Measurements from ENCODE around the gene TTBK2. TPM values are rescaled to one million over a fixed set of nuclear protein-coding genes. Genes with fewer than 3 reads are reported as not detected.

The TTBK2 gene
- polyA plus RNA-seq, 3 donors: 3.7 to 9.0 (median 5.7) TPM

DNA sequence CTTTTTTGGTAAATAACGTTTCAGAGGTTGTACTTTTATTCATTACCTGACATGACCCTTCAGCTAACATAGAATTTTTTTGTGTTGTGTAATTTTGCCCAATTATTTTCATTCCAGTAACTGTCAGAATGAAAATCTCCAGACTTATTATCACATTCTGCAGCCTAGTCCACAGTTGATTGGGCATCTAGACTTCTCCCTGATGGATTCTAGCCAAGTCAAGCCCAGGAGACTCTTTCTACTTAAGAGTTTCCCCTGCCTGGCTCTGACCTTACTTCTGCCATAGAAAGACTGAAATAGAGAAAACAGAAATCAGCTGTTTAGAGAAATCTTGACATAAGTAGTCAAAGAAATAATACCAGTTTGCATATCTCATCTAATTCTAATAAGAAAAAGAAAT, 100.8 kb downstream of the TTBK2 start:
- H3K27ac ChIP-seq (ENCODE audit: low read depth in 1 of 2, low read length in 2 of 2): no peak overlapping the region
- no peaks in the 10 kb centered on the region for H3K79me2 ChIP-seq (ENCODE audit: insufficient read depth, low read length)
- no peaks in the 10 kb centered on the region for H3K4me1 ChIP-seq (ENCODE audit: control insufficient read depth in 1 of 2, insufficient read depth in 2 of 2, low read length in 2 of 2)
- H3K4me3 Mint-ChIP-seq: no peak overlapping the region
- peaks cover 14 to 34% of the 10 kb centered on the region in 2 donors for H3K36me3 ChIP-seq (replicated peaks in 1 of 2; ENCODE audit: control insufficient read depth in 1 of 2, insufficient read depth in 2 of 2, low read length in 2 of 2)
- no peak for DNase-seq
- intact Hi-C loops (cut with micrococcal nuclease): no loop called here
- TF ChIP-seq, protein P1, sequence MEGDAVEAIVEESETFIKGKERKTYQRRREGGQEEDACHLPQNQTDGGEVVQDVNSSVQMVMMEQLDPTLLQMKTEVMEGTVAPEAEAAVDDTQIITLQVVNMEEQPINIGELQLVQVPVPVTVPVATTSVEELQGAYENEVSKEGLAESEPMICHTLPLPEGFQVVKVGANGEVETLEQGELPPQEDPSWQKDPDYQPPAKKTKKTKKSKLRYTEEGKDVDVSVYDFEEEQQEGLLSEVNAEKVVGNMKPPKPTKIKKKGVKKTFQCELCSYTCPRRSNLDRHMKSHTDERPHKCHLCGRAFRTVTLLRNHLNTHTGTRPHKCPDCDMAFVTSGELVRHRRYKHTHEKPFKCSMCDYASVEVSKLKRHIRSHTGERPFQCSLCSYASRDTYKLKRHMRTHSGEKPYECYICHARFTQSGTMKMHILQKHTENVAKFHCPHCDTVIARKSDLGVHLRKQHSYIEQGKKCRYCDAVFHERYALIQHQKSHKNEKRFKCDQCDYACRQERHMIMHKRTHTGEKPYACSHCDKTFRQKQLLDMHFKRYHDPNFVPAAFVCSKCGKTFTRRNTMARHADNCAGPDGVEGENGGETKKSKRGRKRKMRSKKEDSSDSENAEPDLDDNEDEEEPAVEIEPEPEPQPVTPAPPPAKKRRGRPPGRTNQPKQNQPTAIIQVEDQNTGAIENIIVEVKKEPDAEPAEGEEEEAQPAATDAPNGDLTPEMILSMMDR (IDR thresholded peaks at IDR 0.05): no peak
- H3K9me3 Mint-ChIP-seq: peaks cover 0 to 1% (median 0%) of the 10 kb centered on the region in 7 donors
- no peak overlapping the region for H2AFZ ChIP-seq (ENCODE audit: insufficient read depth, low read depth, low read length, poor library complexity, severe bottlenecking)
- no peak overlapping the region for H3K4me2 ChIP-seq (replicated peaks; ENCODE audit: extremely low read depth, low read length, poor library complexity, severe bottlenecking)
- H3K4me3 ChIP-seq (replicated peaks in 1 of 3; ENCODE audit: low read depth in 2 of 3, low read length in 3 of 3): no peak overlapping the region
- H3K36me3 Mint-ChIP-seq: peaks cover 27 to 34% of the 10 kb centered on the region in 2 donors
- no peaks in the 10 kb centered on the region for H3K27me3 Mint-ChIP-seq (ENCODE audit: low read depth in 3 of 3)
- H3K9ac ChIP-seq (ENCODE audit: insufficient read depth, low read length, poor library complexity, severe bottlenecking): no peak overlapping the region
- H3K4me1 Mint-ChIP-seq: peaks cover 3% of the 10 kb centered on the region
- H4K20me1 ChIP-seq (ENCODE audit: insufficient read depth, low read length): no peaks in the 10 kb centered on the region
- H3K27me3 ChIP-seq (ENCODE audit: control insufficient read depth in 2 of 2, insufficient read depth in 2 of 2, low read length in 2 of 2): no peaks in the 10 kb centered on the region
- no peaks in the 10 kb centered on the region for H3K9me3 ChIP-seq (replicated peaks in 1 of 2; ENCODE audit: control insufficient read depth in 1 of 2, insufficient read depth in 1 of 2, low read length in 2 of 2)
- WGBS (ENCODE audit: insufficient coverage): no CpG with 5 or more reads among the region's 1 CpG
- no peak overlapping the region for H3K27ac Mint-ChIP-seq

DNA sequence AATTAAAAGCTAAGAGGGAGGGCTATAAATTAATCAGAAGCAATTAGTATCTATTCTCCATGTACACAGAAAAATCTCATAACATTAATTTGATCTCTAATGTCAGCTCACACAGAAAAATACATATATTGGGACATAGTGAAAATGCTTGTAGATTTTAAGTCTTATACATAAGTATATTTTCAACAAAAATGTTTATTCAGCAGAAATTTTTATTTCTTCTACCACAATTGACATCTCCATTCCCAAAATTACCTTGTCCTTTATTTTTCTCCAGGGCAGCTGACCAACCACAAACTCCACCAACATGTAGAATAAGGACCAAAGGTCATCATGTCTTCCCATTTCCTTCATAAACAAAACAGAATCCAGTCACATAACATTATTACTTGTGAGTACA, 109.1 kb downstream of the TTBK2 start:
- Mint-ChIP-seq H3K4me3 (no peak overlapping the region), H3K27me3 (ENCODE audit: low read depth in 3 of 3) (no peaks in the 10 kb centered on the region), H3K27ac (peak overlapping the region in 1 of 7 donors; percentile 24), H3K36me3 (peaks cover 41 to 55% of the 10 kb centered on the region in 2 donors), H3K4me1 (no peaks in the 10 kb centered on the region), H3K9me3 (no peaks in the 10 kb centered on the region)
- Histone ChIP-seq H3K27ac (ENCODE audit: low read depth in 1 of 2, low read length in 2 of 2) (no peak overlapping the region), H3K4me3 (replicated peaks in 1 of 3; ENCODE audit: low read depth in 2 of 3, low read length in 3 of 3) (no peak overlapping the region), H4K20me1 (ENCODE audit: insufficient read depth, low read length) (no peaks in the 10 kb centered on the region), H3K4me1 (ENCODE audit: control insufficient read depth in 1 of 2, insufficient read depth in 2 of 2, low read length in 2 of 2) (no peaks in the 10 kb centered on the region), H3K4me2 (replicated peaks; ENCODE audit: extremely low read depth, low read length, poor library complexity, severe bottlenecking) (no peak overlapping the region), H3K9me3 (replicated peaks in 1 of 2; ENCODE audit: control insufficient read depth in 1 of 2, insufficient read depth in 1 of 2, low read length in 2 of 2) (no peaks in the 10 kb centered on the region), H3K27me3 (ENCODE audit: control insufficient read depth in 2 of 2, insufficient read depth in 2 of 2, low read length in 2 of 2) (no peaks in the 10 kb centered on the region), H3K36me3 (replicated peaks in 1 of 2; ENCODE audit: control insufficient read depth in 1 of 2, insufficient read depth in 2 of 2, low read length in 2 of 2) (peaks cover 28 to 41% of the 10 kb centered on the region in 2 donors), H3K9ac (ENCODE audit: insufficient read depth, low read length, poor library complexity, severe bottlenecking) (no peak overlapping the region), H2AFZ (ENCODE audit: insufficient read depth, low read depth, low read length, poor library complexity, severe bottlenecking) (no peak overlapping the region), H3K79me2 (ENCODE audit: insufficient read depth, low read length) (no peaks in the 10 kb centered on the region)
- TF ChIP-seq, protein P1 (IDR thresholded peaks at IDR 0.05): no peak
- intact Hi-C loops (cut with micrococcal nuclease): no loop called here
- no peak for DNase-seq
